ENCODE measurements around the gene PRKN.

The PRKN gene

GRCh38 chr6:161482517-161482858 lies 1245.1 kb downstream of the PRKN start:
- DNase-seq (ENCODE audit: low read depth) = no peak

- no peak for DNase-seq (ENCODE audit: low read depth)
Observed at GRCh38 chr6:161481786-161482516, 1245.6 kb downstream of the PRKN start.

GRCh38 chr6:161480421-161481155 lies 1247.0 kb downstream of the PRKN start:
- DNase-seq (ENCODE audit: low read depth) = no peak

GRCh38 chr6:161479376-161479775 lies 1248.2 kb downstream of the PRKN start:
- DNase-seq (ENCODE audit: low read depth) = no peak

DNA sequence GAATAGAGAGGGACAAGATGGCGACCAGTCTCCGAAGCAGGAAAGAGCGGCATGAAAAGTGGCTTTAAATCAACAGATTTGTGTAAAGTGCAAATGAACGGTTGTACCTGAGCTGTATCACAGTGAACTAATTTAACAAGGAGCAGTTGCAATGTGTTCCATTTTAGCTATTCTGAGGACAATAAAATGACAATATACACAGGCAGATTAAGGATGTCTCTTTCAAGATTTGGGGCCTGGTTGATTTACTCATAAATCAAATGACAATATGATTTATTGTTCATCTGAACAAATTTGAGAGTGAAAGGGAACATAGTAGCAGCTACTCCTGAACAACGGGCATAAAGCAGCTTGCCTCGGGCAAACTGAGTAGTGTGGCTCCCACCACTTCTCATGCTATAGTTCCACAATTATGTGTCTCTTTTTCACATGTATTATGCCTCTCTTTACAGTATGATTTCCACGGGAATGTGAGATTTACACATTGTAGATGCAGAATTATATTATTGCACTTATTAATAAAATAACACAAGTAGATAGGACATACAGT lies 1249.6 kb downstream of the PRKN start:
- no peak for DNase-seq (ENCODE audit: low read depth)

GRCh38 chr6:161476711-161477110 lies 1250.9 kb downstream of the PRKN start:
- no peak for DNase-seq (ENCODE audit: low read depth)

- no peak for DNase-seq (ENCODE audit: low read depth)
Observed at GRCh38 chr6:161465403-161465802, 1262.2 kb downstream of the PRKN start.

DNA sequence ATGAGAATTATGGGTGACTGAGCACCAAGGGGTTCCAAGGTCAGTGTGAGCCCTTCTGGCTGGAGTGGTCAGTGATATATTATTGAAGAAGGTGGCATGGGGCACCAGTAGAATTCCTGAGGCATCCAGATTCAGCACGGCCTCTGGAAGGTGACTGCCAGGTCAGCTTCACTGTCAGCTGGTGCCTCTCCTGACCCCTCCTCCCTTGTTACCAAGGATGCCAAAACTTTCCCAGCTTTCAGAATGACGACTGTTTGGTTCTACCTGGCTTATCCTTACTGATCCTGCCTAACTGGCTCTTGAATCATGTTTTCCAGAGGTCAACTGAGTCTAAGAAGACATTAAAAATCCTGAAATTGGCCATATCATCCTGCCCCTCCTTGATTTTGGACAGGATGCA lies 1264.5 kb downstream of the PRKN start:
- no peak for DNase-seq (ENCODE audit: low read depth)

GRCh38 chr6:161462148-161462547 lies 1265.4 kb downstream of the PRKN start:
- no peak for DNase-seq (ENCODE audit: low read depth)

- DNase-seq (ENCODE audit: low read depth) = no peak
Observed at GRCh38 chr6:161459008-161459615, 1268.5 kb downstream of the PRKN start.

- no peak for DNase-seq (ENCODE audit: low read depth)
Observed at GRCh38 chr6:161458201-161458951, 1269.2 kb downstream of the PRKN start.

DNA sequence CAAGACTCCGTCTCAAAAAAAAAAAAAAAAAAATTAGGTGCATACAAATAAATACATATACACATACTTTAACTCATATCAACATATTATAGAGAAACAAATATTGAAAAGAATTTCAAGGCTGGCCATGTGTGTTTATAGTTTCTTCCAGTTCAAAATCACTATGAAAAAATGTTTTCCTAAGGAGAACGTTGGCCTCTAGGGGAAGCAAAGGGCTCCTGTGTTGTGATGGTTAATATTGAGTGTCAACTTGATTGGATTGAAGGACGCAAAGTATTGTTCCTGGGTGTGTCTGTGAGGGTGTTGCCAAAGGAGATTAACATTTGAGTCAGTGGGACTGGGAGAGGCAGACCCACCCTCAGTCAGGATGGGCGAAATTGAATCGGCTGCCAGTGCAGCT lies 1271.7 kb downstream of the PRKN start:
- DNase-seq (ENCODE audit: low read depth) = no peak

GRCh38 chr6:161453558-161453957 lies 1274.0 kb downstream of the PRKN start:
- DNase-seq (ENCODE audit: low read depth) = no peak

- no peak for DNase-seq (ENCODE audit: low read depth)
Observed at GRCh38 chr6:161452241-161452640, 1275.3 kb downstream of the PRKN start.

DNA sequence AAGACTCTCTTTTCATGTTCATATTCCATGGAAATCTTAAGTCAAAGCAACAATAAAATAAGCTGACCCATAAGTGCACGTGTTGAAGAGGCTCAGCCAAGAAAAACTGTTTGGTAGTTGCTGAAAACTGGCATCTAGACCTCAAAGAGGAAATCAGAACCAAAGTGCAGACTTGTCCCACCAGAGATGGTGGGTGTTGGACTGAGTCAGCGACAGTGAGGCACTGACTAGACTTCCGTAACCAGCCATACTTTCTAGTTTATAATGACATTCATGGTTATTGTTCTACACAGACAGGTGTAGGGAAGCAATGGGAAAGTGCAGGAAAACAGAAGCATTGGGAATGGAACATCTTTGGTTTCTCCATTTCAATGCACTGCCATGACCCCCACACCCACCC lies 1278.0 kb downstream of the PRKN start:
- DNase-seq (ENCODE audit: low read depth) = no peak

GRCh38 chr6:161446949-161447348 lies 1280.6 kb downstream of the PRKN start:
- DNase-seq (ENCODE audit: low read depth) = no peak

DNA sequence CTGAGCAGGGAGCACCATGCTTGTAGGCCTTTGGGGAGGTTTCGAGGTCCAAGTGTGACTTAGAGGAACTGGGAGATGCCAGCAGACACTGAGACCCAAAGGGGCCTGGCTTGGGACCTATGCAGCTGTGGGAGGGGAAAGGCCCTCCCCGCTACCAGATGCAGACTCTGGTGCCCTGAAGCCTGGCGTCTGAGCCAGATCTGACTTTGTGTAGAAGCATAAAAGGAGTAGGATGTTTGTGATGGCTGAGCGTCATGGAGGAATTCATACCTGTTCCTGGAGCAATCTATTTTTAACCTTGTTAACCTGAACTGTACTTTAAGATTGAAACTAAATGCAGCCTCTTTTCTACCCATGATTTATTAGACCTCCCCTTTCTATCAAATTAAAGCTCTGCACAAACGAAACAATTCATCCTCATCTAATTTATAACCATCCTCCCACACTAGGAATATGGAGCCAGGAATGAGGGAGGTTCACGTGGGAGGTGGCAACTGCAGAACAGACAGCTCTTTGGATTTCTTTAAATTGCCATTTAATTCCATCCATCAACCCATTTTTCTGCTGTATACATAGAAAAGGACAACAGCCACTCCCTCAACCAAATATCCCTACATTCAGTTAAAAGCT lies 1281.2 kb downstream of the PRKN start:
- DNase-seq (ENCODE audit: low read depth) = no peak

GRCh38 chr6:161445021-161445799 lies 1282.4 kb downstream of the PRKN start:
- no peak for DNase-seq (ENCODE audit: low read depth)

DNA sequence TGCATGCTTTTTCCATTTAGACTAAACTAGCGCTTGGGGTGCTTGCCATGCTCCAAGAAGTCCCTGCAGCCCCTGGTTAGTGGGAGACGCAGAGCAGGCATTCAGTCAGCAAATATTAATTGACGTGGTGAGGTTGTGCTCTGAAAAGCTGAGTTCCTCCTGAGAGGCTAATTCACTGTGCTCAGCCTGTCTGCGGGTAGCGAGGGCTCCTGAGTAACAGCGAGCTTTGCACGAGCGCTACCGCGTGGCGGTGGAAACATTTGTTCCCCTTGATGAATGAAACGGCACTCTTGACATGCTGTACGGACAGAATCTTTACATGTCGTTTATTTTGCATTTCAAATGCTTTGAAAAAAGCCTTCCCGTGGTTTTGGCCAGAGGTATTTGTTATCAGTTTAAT lies 1283.1 kb downstream of the PRKN start:
- DNase-seq (ENCODE audit: low read depth) = no peak

DNA sequence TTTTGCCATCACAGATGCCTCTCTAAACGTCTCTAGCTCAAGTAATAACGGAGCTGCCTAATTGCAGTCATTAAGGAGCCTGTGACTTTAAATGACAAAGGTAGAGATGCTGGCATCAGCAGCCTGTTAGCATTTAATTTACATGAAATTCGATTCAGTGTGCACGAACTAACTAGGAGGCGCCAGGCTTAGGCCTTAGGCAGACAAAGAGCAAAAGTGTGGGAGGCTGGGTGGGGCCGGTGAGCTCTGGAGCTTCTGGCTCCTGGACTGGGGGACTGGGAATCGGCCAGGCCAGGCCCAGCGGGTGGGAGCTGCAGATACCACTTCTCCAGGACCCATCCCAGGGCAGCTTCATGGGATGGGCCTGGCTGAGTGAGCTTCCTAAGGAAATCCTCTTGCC lies 1283.7 kb downstream of the PRKN start:
- no peak for DNase-seq (ENCODE audit: low read depth)

DNA sequence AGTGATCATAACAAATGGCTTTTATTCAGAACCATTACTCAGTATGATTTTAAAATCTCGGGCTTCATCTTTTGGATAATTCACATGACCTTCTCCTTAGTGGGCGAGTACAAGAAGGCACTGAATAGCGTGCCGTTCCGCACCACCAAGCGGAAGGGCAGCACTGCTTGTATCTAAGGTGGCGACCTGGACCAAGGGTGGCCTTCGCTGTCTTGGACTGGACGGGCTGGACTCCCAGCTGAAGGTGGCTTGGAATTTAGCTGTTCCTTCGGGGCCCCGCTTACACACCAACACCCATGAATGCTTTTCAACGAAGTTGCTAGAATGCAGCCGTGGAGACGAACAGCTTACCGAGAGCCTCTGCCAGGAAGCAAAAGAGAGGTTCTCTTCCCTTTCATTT lies 1285.1 kb downstream of the PRKN start:
- DNase-seq (ENCODE audit: low read depth) = no peak
